SK-N-SH (cell line): ENCODE data around the gene GPR137.

Source experiments
- EP300 ChIP-seq, 2 experiments: IDR thresholded peaks; 2 replicates each; pipeline versions ENCODE4 v1.4.0 to v1.6.1; 2012; ENCODE audit warnings: borderline replicate concordance in 1 of 2, low read depth in 1 of 2, low read length in 1 of 2
- GABPA ChIP-seq: IDR thresholded peaks from 2 replicates; pipeline ENCODE4 v1.4.0; 2012; ENCODE audit warnings: low read depth, mild to moderate bottlenecking
- SIN3A ChIP-seq: IDR thresholded peaks from 2 replicates; pipeline ENCODE4 v1.6.1; 2012; ENCODE audit warnings: low read depth, mild to moderate bottlenecking, low read length, moderate library complexity, borderline replicate concordance
- SMC3 ChIP-seq: IDR thresholded peaks from 2 replicates; pipeline ENCODE4 v1.6.1; 2012; ENCODE audit warnings: low read depth, low read length, improper control_type of control experiment
- YY1 ChIP-seq: IDR thresholded peaks from 2 replicates; pipeline ENCODE4 v1.4.0; 2012; ENCODE audit warnings: low read depth, mild to moderate bottlenecking
- TF ChIP-seq, protein P1 (sequence below): fragments of 200-600 bp; sonication (generic); IDR thresholded peaks from 2 replicates; pipeline ENCODE4 v1.6.1; 2017; ENCODE audit warnings: antibody characterized with exemption, mild to moderate bottlenecking, moderate library complexity

DNA sequence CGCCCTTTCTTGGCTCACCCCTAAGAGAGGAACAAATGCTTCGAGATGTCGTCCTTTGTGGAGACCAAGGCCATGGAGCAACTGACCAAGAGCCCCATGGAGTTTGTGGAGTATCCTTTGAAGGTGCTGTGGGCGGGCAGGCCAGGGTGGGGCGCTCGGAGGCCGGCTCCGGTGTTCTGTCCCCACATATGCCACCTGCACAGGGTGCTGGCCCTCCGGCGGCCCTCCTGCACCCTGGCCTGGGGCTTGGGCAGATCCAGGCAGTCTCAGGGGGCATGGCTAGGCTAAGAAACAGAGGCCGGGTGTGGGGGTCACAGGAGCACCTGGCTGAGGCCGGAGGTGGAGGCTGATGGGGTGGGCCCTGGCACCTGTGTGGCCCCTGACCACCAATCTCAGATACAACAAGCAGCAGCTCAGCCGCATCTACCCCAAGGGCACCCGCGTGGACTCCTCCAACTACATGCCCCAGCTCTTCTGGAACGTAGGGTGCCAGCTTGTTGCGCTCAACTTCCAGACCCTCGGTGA lies 24.0 kb upstream of the GPR137 start:
- TF ChIP-seq SMC3 (no peak), GABPA (no peak), YY1 (no peak), SIN3A (no peak), EP300 (IDR thresholded peaks at IDR 0.05; ENCODE audit: borderline replicate concordance in 1 of 2, low read depth in 1 of 2, low read length in 1 of 2) (no peak)
- TF ChIP-seq, protein P1, sequence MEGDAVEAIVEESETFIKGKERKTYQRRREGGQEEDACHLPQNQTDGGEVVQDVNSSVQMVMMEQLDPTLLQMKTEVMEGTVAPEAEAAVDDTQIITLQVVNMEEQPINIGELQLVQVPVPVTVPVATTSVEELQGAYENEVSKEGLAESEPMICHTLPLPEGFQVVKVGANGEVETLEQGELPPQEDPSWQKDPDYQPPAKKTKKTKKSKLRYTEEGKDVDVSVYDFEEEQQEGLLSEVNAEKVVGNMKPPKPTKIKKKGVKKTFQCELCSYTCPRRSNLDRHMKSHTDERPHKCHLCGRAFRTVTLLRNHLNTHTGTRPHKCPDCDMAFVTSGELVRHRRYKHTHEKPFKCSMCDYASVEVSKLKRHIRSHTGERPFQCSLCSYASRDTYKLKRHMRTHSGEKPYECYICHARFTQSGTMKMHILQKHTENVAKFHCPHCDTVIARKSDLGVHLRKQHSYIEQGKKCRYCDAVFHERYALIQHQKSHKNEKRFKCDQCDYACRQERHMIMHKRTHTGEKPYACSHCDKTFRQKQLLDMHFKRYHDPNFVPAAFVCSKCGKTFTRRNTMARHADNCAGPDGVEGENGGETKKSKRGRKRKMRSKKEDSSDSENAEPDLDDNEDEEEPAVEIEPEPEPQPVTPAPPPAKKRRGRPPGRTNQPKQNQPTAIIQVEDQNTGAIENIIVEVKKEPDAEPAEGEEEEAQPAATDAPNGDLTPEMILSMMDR: no peak
